OCI-LY7 (cell line): ENCODE measurements around the gene HELB. TPM values are rescaled to one million over a fixed set of nuclear protein-coding genes. Genes with fewer than 3 reads are reported as not detected.

Experiments
- BruUV-seq: library from RNA; stranded (reverse); fragments of 400-500 nt; replicated peaks from 2 replicates; lab custom pipeline; 2021; lab: Mats Ljungman, UMichigan
- CTCF ChIA-PET: fragments of 300-600 bp; sonication (Branson Sonifier 250); formaldehyde crosslinking; loops from one replicate; lab custom pipeline; 2022; ENCODE audit warnings: antibody characterized with exemption; ENCODE audit not compliant: unreplicated experiment; lab: Charles Lee
- POLR2A ChIA-PET: fragments of 300-600 bp; sonication (Branson Sonifier 250); formaldehyde crosslinking; loops from one replicate; lab custom pipeline; 2022; ENCODE audit warnings: antibody characterized with exemption; lab: Charles Lee
- DNase-seq: peaks from one replicate; pipeline ENCODE4 v3.0.0-alpha.2; 2015; ENCODE audit warnings: low spot score
- H2AFZ ChIP-seq: fragments of 200-600 bp; sonication (generic), shearing (Covaris generic); 2 replicates; pipeline ENCODE4 v1.6.1; 2014; ENCODE audit warnings: mild to moderate bottlenecking, antibody characterized with exemption, low read length, moderate library complexity
- H3K27ac ChIP-seq: fragments of 200-600 bp; sonication (generic); 2 replicates; pipeline ENCODE4 v1.5.1; 2014; ENCODE audit warnings: mixed run types, low read depth, mild to moderate bottlenecking, moderate library complexity, low read length, inconsistent platforms; ENCODE audit not compliant: poor library complexity, severe bottlenecking
- H3K36me3 ChIP-seq: fragments of 200-600 bp; sonication (generic); 2 replicates; pipeline ENCODE4 v1.6.1; 2014; ENCODE audit warnings: mild to moderate bottlenecking, antibody characterized with exemption, low read length, moderate library complexity, mixed read lengths; ENCODE audit not compliant: insufficient read depth
- H3K4me1 ChIP-seq: fragments of 200-600 bp; sonication (generic); 2 replicates; pipeline ENCODE4 v1.5.1; 2014; ENCODE audit warnings: mild to moderate bottlenecking, low read length; ENCODE audit not compliant: insufficient read depth, poor library complexity, severe bottlenecking
- H3K4me2 ChIP-seq: fragments of 200-600 bp; sonication (generic); 2 replicates; pipeline ENCODE4 v1.6.1; 2014; ENCODE audit warnings: mild to moderate bottlenecking, low read length
- H3K4me3 ChIP-seq: fragments of 200-600 bp; sonication (generic); 2 replicates; pipeline ENCODE4 v1.5.1; 2014; ENCODE audit warnings: mild to moderate bottlenecking, low read depth, low read length; ENCODE audit not compliant: poor library complexity, severe bottlenecking
- H3K79me2 ChIP-seq: fragments of 200-600 bp; sonication (generic); 2 replicates; pipeline ENCODE4 v1.6.1; 2016; ENCODE audit warnings: low read depth, mild to moderate bottlenecking, low read length, moderate library complexity, mixed read lengths; ENCODE audit not compliant: insufficient read depth
- H3K9me2 ChIP-seq: fragments of 200-600 bp; sonication (generic); 2 replicates; pipeline ENCODE4 v1.6.1; 2016; ENCODE audit warnings: mild to moderate bottlenecking, low read length, mixed read lengths; ENCODE audit not compliant: insufficient read depth
- H3K9me3 ChIP-seq: fragments of 200-600 bp; sonication (generic); 2 replicates; pipeline ENCODE4 v1.6.1; 2014; ENCODE audit warnings: mild to moderate bottlenecking, mixed run types, low read length, mixed read lengths
- H4K20me1 ChIP-seq: fragments of 200-600 bp; sonication (generic); 2 replicates; pipeline ENCODE4 v1.6.1; 2014; ENCODE audit warnings: mild to moderate bottlenecking, antibody characterized with exemption, low read length, moderate library complexity, mixed read lengths; ENCODE audit not compliant: insufficient read depth
- CTCF ChIP-seq: fragments of 200-600 bp; sonication (generic); conservative IDR thresholded peaks from 2 replicates; pipeline ENCODE4 v1.5.1; 2014; ENCODE audit warnings: mild to moderate bottlenecking, antibody characterized with exemption, low read length, moderate library complexity, mixed read lengths
- EZH2phosphoT487 ChIP-seq: fragments of 200-600 bp; sonication (generic); IDR thresholded peaks from 2 replicates; pipeline ENCODE4 v1.6.1; 2018; ENCODE audit warnings: low read depth, borderline replicate concordance, mild to moderate bottlenecking, mixed run types, antibody characterized with exemption, low read length, moderate library complexity, mixed read lengths
- intact Hi-C: fragments of 100-400 bp; cut with micrococcal nuclease; formaldehyde crosslinking; loops from one replicate; pipeline ENCODE4 v1.10.0; 2022; ENCODE audit not compliant: unreplicated experiment
- total RNA-seq, 2 experiments: library from RNA; depleted of rRNA in 1 of 2; stranded (reverse); fragments of >200 nt in 1 of 2; shearing (Covaris generic) in 1 of 2; gene quantifications; 2 replicates each; pipeline ENCODE4 v1.2.3, GENCODE V29; 2014 to 2022

Gene HELB
- total RNA-seq, 2 experiments from 2014 or later = 6.0 to 7.5 TPM

DNA sequence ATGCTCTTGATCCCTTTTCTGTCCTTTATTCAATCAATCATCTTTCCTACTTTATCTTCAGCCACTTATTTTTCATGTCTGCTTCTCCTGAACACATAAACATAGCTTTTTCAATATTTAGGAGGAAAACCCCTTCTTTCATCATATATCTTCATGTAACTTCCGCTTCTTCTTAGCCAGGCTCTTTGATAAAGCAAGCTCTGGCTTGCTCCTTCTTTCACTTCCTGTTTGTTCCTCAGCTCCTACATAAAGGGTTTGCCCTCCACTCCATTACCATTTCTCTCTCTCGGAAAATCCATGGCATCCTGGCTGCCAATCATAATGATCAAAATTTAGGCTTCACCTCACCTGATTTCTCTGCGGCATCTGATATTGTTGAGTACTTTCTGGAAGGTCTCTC is 33.7 kb upstream of the HELB start:
- Histone ChIP-seq H4K20me1 (no peaks in the 10 kb centered on the region), H3K79me2 (no peaks in the 10 kb centered on the region), H3K4me1 (peaks cover 32% of the 10 kb centered on the region), H3K9me2 (no peaks in the 10 kb centered on the region), H3K9me3 (no peaks in the 10 kb centered on the region), H3K4me2 (peak overlapping the region; percentile 36), H2AFZ (peak overlapping the region; percentile 46), H3K36me3 (no peaks in the 10 kb centered on the region), H3K4me3 (no peak overlapping the region), H3K27ac (peak overlapping the region; percentile 8)
- POLR2A ChIA-PET = interaction anchor here (0.7 to 0.9 kb wide), 3 partner anchors 34 to 355 kb away, joined by 3 to 4 read pairs (median 3); no protein-coding TSS in a partner anchor
- CTCF ChIA-PET = no interaction called here
- BruUV-seq = no TSS peak
- no peak for TF ChIP-seq EZH2phosphoT487
- TF ChIP-seq CTCF = no peak
- peak; percentile 70 for DNase-seq
- intact Hi-C loops = no loop called here

DNA sequence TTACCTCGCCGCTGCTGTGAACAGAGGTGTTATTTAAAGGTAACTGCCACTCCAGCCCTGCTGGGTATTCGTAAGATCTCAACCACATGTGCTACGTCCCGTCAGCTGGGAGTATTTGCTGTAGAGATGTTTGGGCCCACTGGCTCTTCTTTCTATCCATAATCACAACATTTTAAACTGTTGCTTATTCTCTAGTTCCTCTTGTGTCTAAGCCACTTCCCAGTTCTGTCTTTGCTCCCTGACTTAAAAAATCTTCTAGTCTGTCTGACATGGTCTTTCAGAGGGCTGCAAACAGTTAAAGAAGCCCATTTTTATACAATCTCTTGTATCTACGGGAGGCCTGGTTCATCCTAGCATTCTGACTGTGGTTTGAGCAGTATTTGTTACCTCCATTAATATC is 33.2 kb upstream of the HELB start:
- BruUV-seq = no TSS peak

More for the DNA sequence above, 33.2 kb upstream of the HELB start:
- POLR2A ChIA-PET = interaction anchor here (0.7 to 1.9 kb wide), 2 partner anchors 33 to 35 kb away, joined by 3 to 8 read pairs; partner anchors contain the start of gene HELB
- H3K79me2 ChIP-seq = no peaks in the 10 kb centered on the region
- no peaks in the 10 kb centered on the region for H3K9me3 ChIP-seq
- TF ChIP-seq CTCF (no peak), EZH2phosphoT487 (no peak)
- no peaks in the 10 kb centered on the region for H4K20me1 ChIP-seq
- H3K27ac ChIP-seq = no peak overlapping the region
- DNase-seq = no peak
- H2AFZ ChIP-seq = peak overlapping the region; percentile 46
- peaks cover 32% of the 10 kb centered on the region for H3K4me1 ChIP-seq
- H3K36me3 ChIP-seq = no peaks in the 10 kb centered on the region
- H3K4me3 ChIP-seq = no peak overlapping the region
- peak overlapping the region; percentile 36 for H3K4me2 ChIP-seq
- CTCF ChIA-PET = no interaction called here
- H3K9me2 ChIP-seq = no peaks in the 10 kb centered on the region
- intact Hi-C loops = loop anchor here (1.0 kb wide), 1 partner anchor 425 kb away; no protein-coding TSS in a partner anchor
